Measurements from ENCODE around the gene SORCS3. TPM values are rescaled to one million over a fixed set of nuclear protein-coding genes. Genes with fewer than 3 reads are reported as not detected.

The SORCS3 gene
- total and polyA plus RNA-seq, 10 of the 15 experiments (the other 5 are each of a cell fraction or from before 2014, with no cell fraction given): 0.01 to 0.04 (median 0.02) TPM; not detected in 7

DNA sequence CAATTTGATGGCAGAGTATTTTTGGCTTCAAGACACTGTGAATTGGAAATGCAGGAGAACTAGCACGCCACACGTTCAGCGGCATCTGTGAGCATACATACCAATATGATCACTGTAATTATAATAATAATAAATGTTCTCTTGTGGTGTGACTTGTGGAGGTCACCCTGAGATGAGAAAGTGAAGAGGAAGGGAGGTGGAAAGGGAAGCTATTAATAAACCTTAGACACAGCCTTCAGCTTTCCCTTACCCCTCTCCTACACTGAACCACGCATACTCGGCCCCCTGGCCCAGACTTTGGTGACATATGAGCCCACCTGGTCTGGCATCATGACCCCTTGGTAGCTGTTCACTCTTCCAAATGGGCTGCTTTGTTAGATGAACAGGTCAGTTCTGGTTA lies 139.1 kb downstream of the SORCS3 start:
- ChIA-PET RAD21 (ENCODE audit: unreplicated experiment) (no interaction called here), POLR2A (no interaction called here), CTCF (no interaction called here), SMC1A (ENCODE audit: uncharacterized antibody, unreplicated experiment) (no interaction called here)
- H2AFZ ChIP-seq (ENCODE audit: control insufficient read depth, low read depth, low read length): no peak overlapping the region
- no peak overlapping the region for H3K4me3 ChIP-seq
- H3K9me3 ChIP-seq (replicated peaks; ENCODE audit: control insufficient read depth, insufficient read depth, low read length): no peaks in the 10 kb centered on the region
- H3K4me1 ChIP-seq (ENCODE audit: control insufficient read depth, insufficient read depth, low read length): no peaks in the 10 kb centered on the region
- ATAC-seq (no peak), FAIRE-seq (no peak), DNase-seq (ENCODE audit: low read depth, low spot score) (no peak)
- no peak for TF ChIP-seq RCOR1 (conservative IDR thresholded peaks at IDR 0.05; ENCODE audit: low read depth, low read length)
- no peak for TF ChIP-seq NRF1 (conservative IDR thresholded peaks at IDR 0.05; ENCODE audit: low read depth, low read length)
- TF ChIP-seq, protein P1, sequence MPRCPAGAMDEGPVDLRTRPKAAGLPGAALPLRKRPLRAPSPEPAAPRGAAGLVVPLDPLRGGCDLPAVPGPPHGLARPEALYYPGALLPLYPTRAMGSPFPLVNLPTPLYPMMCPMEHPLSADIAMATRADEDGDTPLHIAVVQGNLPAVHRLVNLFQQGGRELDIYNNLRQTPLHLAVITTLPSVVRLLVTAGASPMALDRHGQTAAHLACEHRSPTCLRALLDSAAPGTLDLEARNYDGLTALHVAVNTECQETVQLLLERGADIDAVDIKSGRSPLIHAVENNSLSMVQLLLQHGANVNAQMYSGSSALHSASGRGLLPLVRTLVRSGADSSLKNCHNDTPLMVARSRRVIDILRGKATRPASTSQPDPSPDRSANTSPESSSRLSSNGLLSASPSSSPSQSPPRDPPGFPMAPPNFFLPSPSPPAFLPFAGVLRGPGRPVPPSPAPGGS (IDR thresholded peaks at IDR 0.05; ENCODE audit: borderline replicate concordance, insufficient read depth, low read depth, low read length, poor library complexity, severe bottlenecking): no peak
- TF ChIP-seq RBBP5 (conservative IDR thresholded peaks at IDR 0.05): no peak
- TF ChIP-seq CHD4 (IDR thresholded peaks at IDR 0.05): no peak
- TF ChIP-seq YY1 (IDR thresholded peaks at IDR 0.05; ENCODE audit: low read depth, low read length): no peak
- H4K20me1 ChIP-seq (ENCODE audit: control insufficient read depth, insufficient read depth): no peaks in the 10 kb centered on the region
- H3K4me2 ChIP-seq (ENCODE audit: control insufficient read depth, insufficient read depth): no peak overlapping the region
- no peaks in the 10 kb centered on the region for H3K79me2 ChIP-seq (ENCODE audit: control insufficient read depth, insufficient read depth, low read length)
- intact Hi-C loops (cut with micrococcal nuclease; ENCODE audit: unreplicated experiment) (no loop called here), in situ Hi-C loops (cut with MboI) (no loop called here)
- WGBS (ENCODE audit: insufficient coverage, insufficient replicate concordance, low lambda C conversion rate, missing lambda C conversion rate): 49% methylated on average over 5 of the region's 5 CpGs
- no TSS peak for BruUV-seq (replicated peaks)
- H3K27ac ChIP-seq (ENCODE audit: control insufficient read depth, insufficient read depth): no peak overlapping the region
- no peak overlapping the region for H3K9ac ChIP-seq (ENCODE audit: control insufficient read depth, insufficient read depth, low read length)
- no peaks in the 10 kb centered on the region; a peak in 1 of 4 replicates for H3K27me3 ChIP-seq (replicated peaks in 1 of 2; ENCODE audit: control insufficient read depth in 2 of 2, insufficient read depth in 2 of 2, low read length in 1 of 2)
- H3K36me3 ChIP-seq (ENCODE audit: control insufficient read depth in 2 of 2, insufficient read depth in 2 of 2, low read length in 1 of 2): no peaks in the 10 kb centered on the region

DNA sequence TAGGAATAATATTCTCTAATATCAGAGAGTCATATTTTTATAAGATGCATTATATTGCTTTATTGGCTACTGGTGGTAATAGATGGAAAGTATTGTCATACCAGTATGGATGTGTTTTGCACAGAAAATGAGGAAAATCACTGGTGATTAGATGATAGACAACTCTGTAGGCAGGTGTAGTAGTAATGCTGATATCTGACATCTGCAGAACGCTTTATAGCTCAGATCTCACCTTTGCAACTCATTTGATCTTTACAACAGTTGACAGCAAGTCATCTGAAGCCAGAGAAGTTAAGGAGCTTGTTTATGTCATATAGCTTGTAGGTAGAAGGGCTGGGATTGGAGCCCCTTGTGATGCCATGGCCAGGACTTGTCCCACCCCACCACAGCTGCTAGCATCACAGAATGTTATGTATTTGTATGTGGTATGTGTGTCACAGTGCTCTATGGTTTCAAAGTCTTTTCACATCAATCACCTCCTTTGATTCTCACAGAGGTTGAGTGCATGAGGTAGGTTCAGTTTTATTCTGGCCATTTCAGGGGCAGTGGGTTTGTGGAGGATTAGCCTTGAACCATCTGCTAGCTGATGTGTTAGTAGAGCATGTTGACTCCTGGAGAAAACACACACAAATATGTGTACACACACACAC lies 140.0 kb downstream of the SORCS3 start:
- Histone ChIP-seq H3K27me3 (replicated peaks in 1 of 2; ENCODE audit: control insufficient read depth in 2 of 2, insufficient read depth in 2 of 2, low read length in 1 of 2) (no peaks in the 10 kb centered on the region; a peak in 1 of 4 replicates), H3K27ac (ENCODE audit: control insufficient read depth, insufficient read depth) (no peak overlapping the region), H2AFZ (ENCODE audit: control insufficient read depth, low read depth, low read length) (no peak overlapping the region), H3K4me3 (no peak overlapping the region), H3K36me3 (ENCODE audit: control insufficient read depth in 2 of 2, insufficient read depth in 2 of 2, low read length in 1 of 2) (no peaks in the 10 kb centered on the region), H3K4me1 (ENCODE audit: control insufficient read depth, insufficient read depth, low read length) (no peaks in the 10 kb centered on the region), H3K9ac (ENCODE audit: control insufficient read depth, insufficient read depth, low read length) (no peak overlapping the region), H4K20me1 (ENCODE audit: control insufficient read depth, insufficient read depth) (no peaks in the 10 kb centered on the region), H3K79me2 (ENCODE audit: control insufficient read depth, insufficient read depth, low read length) (no peaks in the 10 kb centered on the region), H3K9me3 (replicated peaks; ENCODE audit: control insufficient read depth, insufficient read depth, low read length) (no peaks in the 10 kb centered on the region), H3K4me2 (ENCODE audit: control insufficient read depth, insufficient read depth) (no peak overlapping the region)
- no TSS peak for BruUV-seq (replicated peaks)
- 0% methylated on average over 1 of the region's 1 CpG for WGBS (ENCODE audit: insufficient coverage, insufficient replicate concordance, low lambda C conversion rate, missing lambda C conversion rate)
- in situ Hi-C loops (cut with MboI) (no loop called here), intact Hi-C loops (cut with micrococcal nuclease; ENCODE audit: unreplicated experiment) (no loop called here)
- FAIRE-seq (no peak), ATAC-seq (no peak), DNase-seq (ENCODE audit: low read depth, low spot score) (no peak)
- TF ChIP-seq BHLHE40 (IDR thresholded peaks at IDR 0.05; ENCODE audit: borderline replicate concordance in 1 of 2, low read depth in 2 of 2, low read length in 1 of 2) (no peak), NFYA (IDR thresholded peaks at IDR 0.05; ENCODE audit: borderline replicate concordance, low read depth, low read length) (no peak), NR2C2 (IDR thresholded peaks at IDR 0.05; ENCODE audit: borderline replicate concordance, control insufficient read depth, insufficient read length, low read depth) (no peak), FOXM1 (IDR thresholded peaks at IDR 0.05; ENCODE audit: low read depth, low read length) (no peak), DPF2 (IDR thresholded peaks at IDR 0.05) (no peak)
- RAD21 ChIA-PET (ENCODE audit: unreplicated experiment): no interaction called here
- CTCF ChIA-PET: interaction anchor here (0.9 kb wide), 1 partner anchor 13 kb away, joined by 3 read pairs; no protein-coding TSS in a partner anchor
- SMC1A ChIA-PET (ENCODE audit: uncharacterized antibody, unreplicated experiment): no interaction called here
- POLR2A ChIA-PET: no interaction called here

Measured in GM12878 (cell line).